Naive thymus-derived CD4-positive, alpha-beta T cell (primary cell): ENCODE measurements around the gene HS6ST3. TPM values are rescaled to one million over a fixed set of nuclear protein-coding genes. Genes with fewer than 3 reads are reported as not detected.
"Not testable (repeated sequence)": the region's sequence is repeated elsewhere in the genome, so short reads cannot be mapped to it uniquely, and the experiment has no call there.

ENCODE experiments used
- ATAC-seq: fragments of 150-1000 bp; cut with Tn5 transposase; 2 replicates; pipeline ENCODE4 v1.10.0; 2021; ENCODE audit warnings: mild to moderate bottlenecking, moderate library complexity
- CTCF ChIA-PET: fragments of 350-600 bp; sonication (Branson Sonifier 250); formaldehyde crosslinking; loops from one replicate; lab custom pipeline; 2021; ENCODE audit warnings: antibody characterized with exemption; lab: Charles Lee
- POLR2A ChIA-PET: fragments of 350-600 bp; sonication (Branson Sonifier 250); formaldehyde crosslinking; loops from one replicate; lab custom pipeline; 2021; ENCODE audit warnings: antibody characterized with exemption, inconsistent platforms; lab: Charles Lee
- DNase-seq, 9 donors: peaks; one replicate each; pipeline versions ENCODE4 v3.0.0 to v3.0.0-alpha.2; 2020 to 2022; ENCODE audit warnings: mixed read lengths in 1 of 9
- H3K27ac ChIP-seq: one replicate; pipeline ENCODE4 v1.7.0; 2013; ENCODE audit warnings: mild to moderate bottlenecking, low read depth, low read length, moderate library complexity
- H3K27me3 ChIP-seq, 2 donors: one replicate each; pipeline ENCODE4 v1.7.0; 2013; ENCODE audit warnings: low read length in 2 of 2, mild to moderate bottlenecking in 2 of 2, moderate library complexity in 2 of 2; ENCODE audit not compliant: control insufficient read depth in 2 of 2, insufficient read depth in 2 of 2
- H3K36me3 ChIP-seq, 3 experiments: 1 replicate in 2 of 3; 2 replicates in 1 of 3; pipeline ENCODE4 v1.7.0; 2013; ENCODE audit warnings: low read length in 3 of 3, mild to moderate bottlenecking in 3 of 3, moderate library complexity in 1 of 3; ENCODE audit not compliant: insufficient read depth in 3 of 3, control insufficient read depth in 2 of 3
- H3K4me1 ChIP-seq, 2 donors: one replicate each; pipeline ENCODE4 v1.7.0; 2013; ENCODE audit warnings: low read length in 2 of 2, mild to moderate bottlenecking in 2 of 2, moderate library complexity in 1 of 2; ENCODE audit not compliant: control insufficient read depth in 2 of 2, insufficient read depth in 2 of 2
- H3K4me3 ChIP-seq: 2 replicates; pipeline ENCODE4 v1.7.0; 2013; ENCODE audit warnings: mild to moderate bottlenecking, low read length
- H3K9me3 ChIP-seq, 3 experiments: 1 replicate in 2 of 3; 2 replicates in 1 of 3; pipeline ENCODE4 v1.7.0; 2013; ENCODE audit warnings: low read length in 3 of 3; ENCODE audit not compliant: control insufficient read depth in 2 of 3
- H3K27ac Mint-ChIP-seq, 9 donors: one replicate each; pipeline ENCODE4 v1.8.0; 2020 to 2022; ENCODE audit warnings: mixed read lengths in 9 of 9, mild to moderate bottlenecking in 8 of 9, moderate library complexity in 5 of 9, inconsistent platforms in 2 of 9
- H3K27me3 Mint-ChIP-seq, 5 donors: one replicate each; pipeline ENCODE4 v1.8.0; 2021 to 2022; ENCODE audit warnings: mixed read lengths in 5 of 5, mild to moderate bottlenecking in 1 of 5
- H3K36me3 Mint-ChIP-seq, 5 donors: one replicate each; pipeline ENCODE4 v1.8.0; 2020 to 2022; ENCODE audit warnings: mixed read lengths in 5 of 5, mild to moderate bottlenecking in 3 of 5, inconsistent platforms in 1 of 5
- H3K4me1 Mint-ChIP-seq, 7 donors: one replicate each; pipeline ENCODE4 v1.8.0; 2020 to 2022; ENCODE audit warnings: mixed read lengths in 7 of 7, mild to moderate bottlenecking in 3 of 7, inconsistent platforms in 1 of 7
- H3K4me3 Mint-ChIP-seq, 10 donors: one replicate each; pipeline ENCODE4 v1.8.0; 2020 to 2022; ENCODE audit warnings: mild to moderate bottlenecking in 10 of 10, mixed read lengths in 10 of 10, moderate library complexity in 6 of 10, inconsistent platforms in 2 of 10
- H3K9me3 Mint-ChIP-seq, 11 donors: one replicate each; pipeline ENCODE4 v1.8.0; 2020 to 2022; ENCODE audit warnings: mixed read lengths in 11 of 11, mild to moderate bottlenecking in 4 of 11, inconsistent platforms in 1 of 11, moderate library complexity in 1 of 11
- intact Hi-C, 2 donors: fragments of 100-400 bp; cut with micrococcal nuclease; formaldehyde crosslinking; loops; one replicate each; pipeline ENCODE4 v1.15.1; 2023
- polyA plus RNA-seq, 2 donors: library from polyadenylated mRNA; unstranded; fragments of 300-500 nt; fragmentation: Illumina TruSeq; gene quantifications; one replicate each; pipeline ENCODE4 v1.2.3, GENCODE V29; 2021
- total RNA-seq, 6 experiments: library from RNA in 5 of 6; stranded (reverse) in 5 of 6; gene quantifications; 1 replicate in 5 of 6; 2 replicates in 1 of 6; pipeline ENCODE4 v1.2.3 and lab custom pipeline; 2021 to 2026

HS6ST3 gene
- total and polyA plus RNA-seq, 7 experiments from 2014 or later, result not detected

DNA sequence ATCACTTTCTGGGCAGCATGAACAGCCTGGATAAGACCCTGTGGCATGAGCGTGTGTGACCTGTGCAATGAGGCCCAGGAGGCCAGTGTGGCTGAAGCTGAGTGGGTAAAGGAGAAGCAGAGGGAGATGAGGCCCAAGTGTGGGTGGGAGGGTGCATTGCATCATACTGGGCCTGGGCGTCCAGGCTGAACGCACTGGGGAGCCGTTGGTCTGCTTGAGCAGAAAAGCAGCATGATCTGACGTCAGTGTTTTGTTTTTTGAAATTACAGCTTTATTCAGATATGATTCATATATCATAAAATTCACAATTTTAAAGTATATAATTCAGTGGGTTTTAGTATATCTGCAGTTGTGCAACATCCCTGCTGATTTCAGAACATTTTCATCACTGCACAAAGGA, 409.7 kb downstream of the HS6ST3 start:
- no peak overlapping the region for H3K4me3 Mint-ChIP-seq
- intact Hi-C loops, result no loop called here
- no peak overlapping the region for H3K27ac Mint-ChIP-seq
- no peak overlapping the region for H3K27ac ChIP-seq
- ATAC-seq (no peak), DNase-seq (no peak)
- no peaks in the 10 kb centered on the region for H3K36me3 ChIP-seq
- no peaks in the 10 kb centered on the region for H3K4me1 ChIP-seq
- H3K9me3 ChIP-seq, result no peaks in the 10 kb centered on the region
- H3K36me3 Mint-ChIP-seq, result no peaks in the 10 kb centered on the region
- ChIA-PET CTCF (no interaction called here), POLR2A (no interaction called here)
- peaks cover 0 to 26% (median 7%) of the 10 kb centered on the region in 11 donors for H3K9me3 Mint-ChIP-seq
- H3K4me3 ChIP-seq, result no peak overlapping the region
- H3K27me3 Mint-ChIP-seq, result no peaks in the 10 kb centered on the region
- no peaks in the 10 kb centered on the region for H3K4me1 Mint-ChIP-seq
- H3K27me3 ChIP-seq, result no peaks in the 10 kb centered on the region

DNA sequence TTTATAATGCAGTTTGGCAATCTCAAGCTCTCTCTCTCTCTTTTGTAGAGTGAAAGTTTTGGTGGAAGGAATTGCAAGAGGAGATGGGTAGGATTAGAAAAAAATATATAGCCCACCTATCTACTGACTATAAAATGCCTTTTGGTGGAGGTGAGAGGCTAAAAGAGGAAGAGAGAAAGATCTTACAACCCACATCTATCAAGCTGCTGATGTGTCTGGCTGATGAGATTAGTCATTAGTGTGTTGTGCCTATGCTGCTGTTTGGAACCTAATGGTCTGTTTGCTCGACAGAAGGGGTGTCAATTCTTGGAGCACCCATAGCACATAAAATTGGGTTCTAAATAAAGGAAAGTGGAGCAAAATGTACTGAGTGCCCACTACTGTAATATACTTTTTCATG, 411.0 kb downstream of the HS6ST3 start:
- ChIA-PET CTCF (interaction anchor here (0.5 kb wide), 1 partner anchor 598 kb away, joined by 3 read pairs; no protein-coding TSS in a partner anchor), POLR2A (no interaction called here)
- Histone ChIP-seq H3K9me3 (no peaks in the 10 kb centered on the region), H3K4me3 (no peak overlapping the region), H3K4me1 (no peaks in the 10 kb centered on the region), H3K27ac (no peak overlapping the region), H3K36me3 (no peaks in the 10 kb centered on the region), H3K27me3 (no peaks in the 10 kb centered on the region)
- no peak overlapping the region for H3K27ac Mint-ChIP-seq
- intact Hi-C loops, result no loop called here
- DNase-seq (no peak), ATAC-seq (no peak)
- no peaks in the 10 kb centered on the region for H3K36me3 Mint-ChIP-seq
- no peak overlapping the region for H3K4me3 Mint-ChIP-seq
- no peaks in the 10 kb centered on the region for H3K27me3 Mint-ChIP-seq
- H3K4me1 Mint-ChIP-seq, result no peaks in the 10 kb centered on the region
- peaks cover 0 to 23% (median 4%) of the 10 kb centered on the region in 11 donors for H3K9me3 Mint-ChIP-seq

DNA sequence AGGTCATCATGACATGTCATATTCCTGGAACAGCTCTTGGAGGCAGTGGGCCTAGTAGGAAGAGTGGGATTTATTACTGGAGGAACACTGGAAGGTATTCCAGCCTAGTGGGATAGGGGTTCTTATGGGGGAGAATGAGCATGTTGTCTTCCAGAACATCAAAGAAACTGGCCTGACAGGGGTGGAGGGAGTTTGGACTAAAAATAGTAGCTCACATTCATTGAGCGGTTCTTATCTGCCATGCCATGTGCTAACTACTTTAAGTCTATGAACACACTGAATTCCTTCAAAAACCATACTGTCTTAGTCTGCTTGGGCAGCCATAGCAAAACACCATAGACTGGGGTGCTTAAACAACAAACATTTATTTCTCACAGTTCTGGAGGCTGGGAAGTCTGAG, 413.6 kb downstream of the HS6ST3 start:
- DNase-seq (no peak), ATAC-seq (no peak)
- H3K4me1 ChIP-seq, result no peaks in the 10 kb centered on the region
- ChIA-PET CTCF (no interaction called here), POLR2A (no interaction called here)
- H3K27me3 ChIP-seq, result no peaks in the 10 kb centered on the region
- H3K27ac Mint-ChIP-seq, result no peak overlapping the region
- no peaks in the 10 kb centered on the region for H3K9me3 ChIP-seq
- no peaks in the 10 kb centered on the region for H3K36me3 Mint-ChIP-seq
- no peaks in the 10 kb centered on the region for H3K36me3 ChIP-seq
- H3K27me3 Mint-ChIP-seq, result no peaks in the 10 kb centered on the region
- peaks cover 0 to 15% (median 3%) of the 10 kb centered on the region in 11 donors for H3K9me3 Mint-ChIP-seq
- H3K4me1 Mint-ChIP-seq, result no peaks in the 10 kb centered on the region
- H3K27ac ChIP-seq, result no peak overlapping the region
- no peak overlapping the region for H3K4me3 ChIP-seq
- intact Hi-C loops, result no loop called here
- H3K4me3 Mint-ChIP-seq, result no peak overlapping the region

DNA sequence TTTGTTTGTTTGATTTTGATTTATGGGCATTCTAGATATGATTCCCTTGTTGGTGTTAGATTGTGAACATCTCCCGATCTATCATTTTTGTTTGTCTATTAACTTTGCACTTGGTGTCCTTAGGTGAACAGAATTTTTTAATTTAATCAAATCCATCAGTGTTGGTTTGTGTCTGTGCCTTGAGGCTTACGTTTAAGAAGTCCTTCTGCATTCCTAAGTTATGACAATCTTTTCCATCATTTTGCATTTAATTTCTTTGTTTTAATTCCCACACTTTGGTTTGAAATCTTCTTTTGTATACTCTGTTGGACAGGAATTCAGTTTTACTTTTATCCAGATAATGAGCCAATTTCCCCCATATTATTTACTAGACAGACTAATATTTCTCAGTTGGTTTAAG, 421.7 kb downstream of the HS6ST3 start:
- Mint-ChIP-seq H3K4me1 (no peaks in the 10 kb centered on the region), H3K27ac (no peak overlapping the region), H3K9me3 (peaks cover 0 to 8% (median 3%) of the 10 kb centered on the region in 11 donors), H3K4me3 (no peak overlapping the region), H3K27me3 (no peaks in the 10 kb centered on the region), H3K36me3 (no peaks in the 10 kb centered on the region)
- ChIA-PET POLR2A (no interaction called here), CTCF (no interaction called here)
- intact Hi-C loops, result no loop called here
- no peaks in the 10 kb centered on the region for H3K36me3 ChIP-seq
- no peak for ATAC-seq
- peaks cover 0 to 2% of the 10 kb centered on the region in 2 donors for H3K27me3 ChIP-seq
- DNase-seq, result no peak
- H3K27ac ChIP-seq, result no peak overlapping the region
- no peak overlapping the region for H3K4me3 ChIP-seq
- H3K4me1 ChIP-seq, result no peaks in the 10 kb centered on the region
- no peaks in the 10 kb centered on the region for H3K9me3 ChIP-seq

DNA sequence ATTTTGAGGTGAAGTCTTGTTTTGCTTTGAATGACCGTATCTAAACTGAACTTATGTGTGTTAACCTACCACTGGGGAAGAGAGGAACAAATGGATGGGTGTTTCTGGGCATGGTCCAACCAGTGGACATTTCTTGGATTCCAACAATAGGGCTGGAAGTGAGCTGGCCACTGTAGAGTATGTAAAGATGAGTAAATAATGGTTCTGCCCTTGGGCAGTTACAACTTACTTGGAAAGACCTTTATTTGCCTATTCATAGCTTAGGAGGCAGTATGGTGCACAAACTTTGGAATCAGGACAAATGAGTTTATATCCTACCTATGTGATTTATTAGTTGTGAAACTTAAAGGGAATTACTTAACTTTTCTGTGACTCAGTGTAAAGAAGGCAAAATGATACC, 429.5 kb downstream of the HS6ST3 start:
- no peaks in the 10 kb centered on the region for H3K27me3 ChIP-seq
- H3K36me3 ChIP-seq, result no peaks in the 10 kb centered on the region
- H3K27ac ChIP-seq, result no peak overlapping the region
- H3K36me3 Mint-ChIP-seq, result peaks cover 0 to 5% (median 0%) of the 10 kb centered on the region in 5 donors
- intact Hi-C loops, result no loop called here
- ChIA-PET CTCF (no interaction called here), POLR2A (no interaction called here)
- no peak overlapping the region for H3K4me3 Mint-ChIP-seq
- no peak overlapping the region for H3K4me3 ChIP-seq
- peaks cover 3 to 18% (median 7%) of the 10 kb centered on the region in 11 donors for H3K9me3 Mint-ChIP-seq
- ATAC-seq (no peak), DNase-seq (no peak)
- H3K4me1 Mint-ChIP-seq, result no peaks in the 10 kb centered on the region
- no peaks in the 10 kb centered on the region for H3K27me3 Mint-ChIP-seq
- no peaks in the 10 kb centered on the region for H3K9me3 ChIP-seq
- no peak overlapping the region for H3K27ac Mint-ChIP-seq
- no peaks in the 10 kb centered on the region for H3K4me1 ChIP-seq

DNA sequence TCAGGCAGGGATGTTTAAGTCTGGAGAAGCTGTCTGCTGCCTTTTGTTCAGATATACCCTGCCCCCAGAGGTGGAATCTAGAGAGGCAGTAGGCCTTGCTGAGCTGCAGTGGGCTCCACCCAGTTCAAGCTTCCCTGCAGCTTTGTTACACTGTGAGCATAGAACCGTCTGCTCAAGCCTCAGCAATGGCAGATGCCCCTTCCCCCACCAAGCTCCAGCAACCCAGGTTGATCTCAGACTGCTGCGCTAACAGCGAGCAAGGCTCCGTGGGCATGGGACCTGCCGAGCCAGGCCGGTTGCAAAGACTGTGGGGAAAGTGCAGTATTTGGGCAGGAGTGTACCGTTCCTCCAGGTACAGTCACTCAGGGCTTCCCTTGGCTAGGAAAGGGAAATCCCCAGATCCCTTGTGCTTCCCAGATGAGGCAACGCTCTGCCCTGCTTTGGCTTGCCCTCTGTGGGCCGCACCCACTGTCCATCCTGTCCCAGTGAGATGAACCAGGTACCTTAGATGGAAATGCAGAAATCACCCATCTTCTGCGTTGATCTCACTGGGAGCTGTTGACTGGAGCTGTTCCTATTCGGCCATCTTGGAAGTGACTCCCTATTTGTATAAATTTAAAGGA, 434.6 kb downstream of the HS6ST3 start:
- H3K27me3 Mint-ChIP-seq, H3K36me3 ChIP-seq, H3K27ac ChIP-seq, H3K4me1 ChIP-seq, H3K4me1 Mint-ChIP-seq, H3K4me3 Mint-ChIP-seq, H3K4me3 ChIP-seq, CTCF ChIA-PET, H3K9me3 ChIP-seq, POLR2A ChIA-PET, intact Hi-C loops, ATAC-seq, DNase-seq, H3K36me3 Mint-ChIP-seq, H3K27ac Mint-ChIP-seq, H3K27me3 ChIP-seq: not testable (repeated sequence)
- H3K9me3 Mint-ChIP-seq, result peaks cover 3 to 13% (median 6%) of the 10 kb centered on the region in 11 donors

DNA sequence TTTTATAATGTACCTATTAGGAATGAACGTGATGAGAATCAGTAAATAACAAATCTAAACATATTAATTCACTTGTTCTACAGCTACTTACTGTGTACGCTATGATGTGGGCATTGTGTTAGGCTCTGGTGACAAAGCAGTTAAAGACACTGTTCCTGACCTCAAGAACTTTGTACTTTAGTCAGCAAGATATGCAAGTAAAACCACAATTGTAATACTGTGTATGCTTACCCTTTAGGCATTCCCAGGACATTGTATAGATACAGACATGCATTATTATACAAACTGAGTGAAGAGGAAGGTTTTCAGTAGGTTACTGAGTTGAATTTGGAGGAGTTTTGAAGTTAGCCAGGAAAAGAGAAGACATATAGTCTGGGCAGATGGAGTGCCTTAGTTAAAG, 435.8 kb downstream of the HS6ST3 start:
- ChIA-PET CTCF (no interaction called here), POLR2A (no interaction called here)
- Histone ChIP-seq H3K9me3 (no peaks in the 10 kb centered on the region), H3K27ac (no peak overlapping the region), H3K4me1 (no peaks in the 10 kb centered on the region), H3K4me3 (no peak overlapping the region), H3K27me3 (no peaks in the 10 kb centered on the region), H3K36me3 (no peaks in the 10 kb centered on the region)
- ATAC-seq, result no peak
- intact Hi-C loops, result no loop called here
- Mint-ChIP-seq H3K4me1 (no peaks in the 10 kb centered on the region), H3K36me3 (peaks cover 0 to 5% (median 0%) of the 10 kb centered on the region in 5 donors), H3K9me3 (peaks cover 3 to 14% (median 10%) of the 10 kb centered on the region in 11 donors), H3K27ac (no peak overlapping the region), H3K4me3 (no peak overlapping the region), H3K27me3 (no peaks in the 10 kb centered on the region)
- DNase-seq, result no peak
